DOHH2 (cell line): Measurements from ENCODE around the gene IFT122.

Experiments
- CTCF ChIP-seq: fragments of 200-600 bp; sonication (generic); IDR thresholded peaks from one replicate; pipeline ENCODE4 v1.5.1; 2014; ENCODE audit warnings: antibody characterized with exemption, mild to moderate bottlenecking, low read depth, low read length; ENCODE audit not compliant: poor library complexity, severe bottlenecking
- EZH2phosphoT487 ChIP-seq: fragments of 200-600 bp; sonication (generic); IDR thresholded peaks from 2 replicates; pipeline ENCODE4 v1.6.1; 2017; ENCODE audit warnings: borderline replicate concordance, mild to moderate bottlenecking, antibody characterized with exemption, low read length, moderate library complexity, mixed read lengths

GRCh38 chr3:129513705-129514104, 73.7 kb downstream of the IFT122 start:
- TF ChIP-seq CTCF (no peak), EZH2phosphoT487 (no peak)
